Stimulated activated naive CD8-positive, alpha-beta T cell treated with anti-CD3 and anti-CD28 coated beads, Interleukin-15, amount 100 ng/mL, for 72 hours (primary cell): ENCODE data around the gene SDCCAG8.

Source experiments
- ATAC-seq: fragments of 150-1000 bp; cut with Tn5 transposase; 2 replicates; pipeline ENCODE4 v1.10.0; 2021; ENCODE audit warnings: mild to moderate bottlenecking, moderate library complexity
- DNase-seq, 2 donors: peaks; one replicate each; pipeline ENCODE4 v3.0.0; 2021 to 2022
- H3K27ac Mint-ChIP-seq, 2 donors: one replicate each; pipeline ENCODE4 v1.8.0; 2022; ENCODE audit warnings: mild to moderate bottlenecking in 2 of 2, mixed read lengths in 2 of 2, moderate library complexity in 2 of 2
- H3K27me3 Mint-ChIP-seq: one replicate; pipeline ENCODE4 v1.8.0; 2022; ENCODE audit warnings: mixed read lengths
- H3K4me1 Mint-ChIP-seq: one replicate; pipeline ENCODE4 v1.8.0; 2022; ENCODE audit warnings: mild to moderate bottlenecking, mixed read lengths
- H3K4me3 Mint-ChIP-seq, 2 donors: one replicate each; pipeline ENCODE4 v1.8.0; 2022; ENCODE audit warnings: mild to moderate bottlenecking in 2 of 2, mixed read lengths in 2 of 2, moderate library complexity in 1 of 2
- H3K9me3 Mint-ChIP-seq, 2 donors: one replicate each; pipeline ENCODE4 v1.8.0; 2022; ENCODE audit warnings: mixed read lengths in 2 of 2

The SDCCAG8 gene

DNA sequence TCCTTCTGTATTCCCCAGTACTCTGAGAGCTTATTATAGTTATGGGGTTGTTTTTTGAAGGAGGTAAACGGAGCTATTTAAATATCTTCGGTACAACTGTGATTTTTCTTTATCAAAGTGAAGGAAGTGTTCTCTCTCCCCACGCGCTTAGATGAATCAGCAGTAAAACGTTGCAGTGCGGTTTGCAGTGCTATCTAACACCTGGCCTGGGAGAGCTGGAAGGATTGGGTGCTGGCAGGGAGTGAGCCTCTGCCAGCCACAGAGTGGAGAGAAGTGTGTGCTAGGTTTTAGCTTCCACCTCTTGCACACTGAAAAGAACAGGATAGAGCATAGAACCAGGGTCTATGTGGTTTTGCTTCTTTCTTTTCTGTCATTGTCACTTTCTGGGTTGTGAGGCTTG is 165.9 kb downstream of the SDCCAG8 start:
- H3K27ac Mint-ChIP-seq, result peak overlapping the region in 1 of 2 donors; percentile 35
- no peaks in the 10 kb centered on the region for H3K27me3 Mint-ChIP-seq
- H3K9me3 Mint-ChIP-seq, result no peaks in the 10 kb centered on the region
- H3K4me3 Mint-ChIP-seq, result peak overlapping the region; percentile 50 to 52
- peaks cover 26% of the 10 kb centered on the region for H3K4me1 Mint-ChIP-seq
- ATAC-seq (peak; percentile 100), DNase-seq (peak; percentile 31 to 61)

DNA sequence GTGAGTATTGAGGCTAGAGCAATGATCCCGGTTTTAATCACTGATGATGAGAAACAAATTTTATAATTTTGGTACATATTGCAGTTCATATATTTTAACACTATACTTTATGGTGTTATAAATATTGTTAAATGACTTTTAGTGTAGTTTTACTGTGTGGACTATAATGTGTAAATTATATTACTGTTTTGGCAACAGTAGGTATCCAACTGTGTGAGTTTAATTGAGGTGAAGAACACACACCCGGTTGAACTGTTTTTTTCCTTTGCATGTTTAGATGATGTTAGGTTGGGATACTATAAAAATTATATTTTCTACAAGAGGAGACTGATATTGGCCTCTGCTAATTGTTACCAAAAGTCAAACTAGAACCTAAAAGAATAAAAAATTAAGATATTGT is 166.5 kb downstream of the SDCCAG8 start:
- H3K9me3 Mint-ChIP-seq, result no peaks in the 10 kb centered on the region
- H3K4me3 Mint-ChIP-seq, result peak overlapping the region; percentile 50 to 52
- peaks cover 26% of the 10 kb centered on the region for H3K4me1 Mint-ChIP-seq
- ATAC-seq (no peak), DNase-seq (no peak)
- no peaks in the 10 kb centered on the region for H3K27me3 Mint-ChIP-seq
- H3K27ac Mint-ChIP-seq, result no peak overlapping the region

DNA sequence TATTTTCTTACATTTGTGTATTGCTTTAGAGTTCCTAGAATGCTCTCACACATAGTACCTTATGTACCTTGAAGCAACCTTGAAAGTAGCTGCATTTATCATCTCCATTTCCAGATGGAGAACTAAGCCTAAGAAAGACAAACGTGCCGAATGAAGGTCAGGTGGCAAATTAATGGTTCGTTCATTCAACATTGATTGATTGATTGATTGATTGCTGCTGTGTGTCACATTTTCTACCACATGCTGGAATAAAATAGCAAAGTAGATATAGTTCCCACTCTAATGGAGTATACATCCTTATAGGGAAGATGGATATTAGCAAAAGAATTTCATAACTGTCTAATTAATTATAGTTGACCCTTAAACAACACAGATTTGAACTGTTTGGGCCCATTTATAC is 172.2 kb downstream of the SDCCAG8 start:
- no peak for DNase-seq
- H3K27me3 Mint-ChIP-seq, result no peaks in the 10 kb centered on the region
- no peaks in the 10 kb centered on the region for H3K9me3 Mint-ChIP-seq
- no peak for ATAC-seq
- no peaks in the 10 kb centered on the region for H3K4me1 Mint-ChIP-seq
- no peak overlapping the region for H3K4me3 Mint-ChIP-seq
- no peak overlapping the region for H3K27ac Mint-ChIP-seq

DNA sequence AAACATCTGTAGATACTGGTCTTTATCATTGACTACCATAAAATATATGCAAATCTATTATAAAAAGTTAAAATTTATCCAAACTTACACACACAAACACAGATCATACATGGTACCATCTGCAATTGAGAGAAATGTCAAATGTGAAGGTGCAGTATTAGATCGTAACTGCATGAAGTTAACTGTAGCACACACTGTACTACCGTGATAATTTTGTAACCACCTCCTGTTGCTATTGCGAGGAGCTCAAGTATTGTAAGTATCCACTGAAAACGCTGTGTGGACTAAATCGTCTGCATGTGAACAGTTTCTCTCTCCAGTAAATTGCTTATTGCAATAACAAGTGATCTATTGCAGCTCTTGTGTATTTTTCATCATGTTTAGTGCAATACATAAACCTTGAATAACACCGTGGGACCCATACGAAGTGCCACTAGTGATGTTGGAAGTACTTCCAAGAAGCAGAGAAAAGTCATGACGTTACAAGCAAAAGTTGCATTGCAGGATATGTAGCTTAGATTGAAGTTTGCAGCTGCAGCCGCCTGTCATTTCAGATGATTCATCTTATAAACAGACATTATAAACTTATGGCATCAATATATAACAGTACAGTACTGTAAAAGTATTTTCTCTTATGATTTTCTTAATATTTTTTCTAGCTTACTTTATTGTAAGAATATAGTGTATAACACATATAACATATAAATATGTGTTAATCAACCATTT is 172.9 kb downstream of the SDCCAG8 start:
- no peak for DNase-seq
- H3K9me3 Mint-ChIP-seq, result no peaks in the 10 kb centered on the region
- ATAC-seq, result no peak

DNA sequence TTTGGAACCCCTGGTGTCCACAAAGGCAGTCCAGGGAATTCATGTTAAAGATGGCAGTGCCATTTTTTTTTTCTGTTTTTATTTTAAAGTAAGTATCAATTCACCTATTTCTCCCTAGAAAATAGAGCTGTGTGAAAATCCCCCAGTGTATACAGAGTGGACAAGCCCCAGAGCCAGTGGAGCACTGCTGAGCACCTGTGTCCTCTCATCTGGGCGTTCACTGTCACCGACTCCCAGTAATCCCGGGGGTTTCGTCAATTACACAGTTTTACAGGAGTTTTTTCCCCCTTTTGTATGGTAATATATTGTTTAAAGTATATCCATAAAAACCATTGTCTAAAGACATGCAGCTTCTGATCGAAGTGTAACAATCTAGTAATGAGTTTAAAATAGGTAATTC is 175.8 kb downstream of the SDCCAG8 start:
- H3K4me3 Mint-ChIP-seq, result no peak overlapping the region
- ATAC-seq (no peak), DNase-seq (no peak)
- no peaks in the 10 kb centered on the region for H3K9me3 Mint-ChIP-seq
- no peaks in the 10 kb centered on the region for H3K27me3 Mint-ChIP-seq
- H3K27ac Mint-ChIP-seq, result no peak overlapping the region
- H3K4me1 Mint-ChIP-seq, result no peaks in the 10 kb centered on the region

More for the DNA sequence above, 172.9 kb downstream of the SDCCAG8 start:
- no peaks in the 10 kb centered on the region for H3K4me1 Mint-ChIP-seq
- no peak overlapping the region for H3K27ac Mint-ChIP-seq
- H3K4me3 Mint-ChIP-seq, result no peak overlapping the region
- no peaks in the 10 kb centered on the region for H3K27me3 Mint-ChIP-seq

DNA sequence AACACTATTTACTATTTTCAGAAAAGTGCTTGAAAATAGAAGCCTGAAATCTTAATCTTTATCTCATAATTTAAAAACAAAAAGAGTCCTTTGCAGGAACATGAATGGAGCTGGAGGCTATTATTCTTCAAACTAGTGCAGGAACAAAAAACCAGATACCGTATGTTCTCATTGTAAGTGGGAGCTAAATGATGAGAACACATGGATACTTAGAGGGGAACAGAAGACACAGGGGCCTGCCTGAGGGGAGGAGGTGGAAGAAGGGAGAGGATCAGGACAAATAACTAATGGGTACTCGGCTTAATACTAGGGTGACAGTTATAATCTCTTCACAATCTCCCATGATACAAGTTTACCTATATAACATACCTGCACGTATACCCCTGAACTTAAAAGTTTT is 176.3 kb downstream of the SDCCAG8 start:
- Mint-ChIP-seq H3K4me1 (no peaks in the 10 kb centered on the region), H3K27ac (no peak overlapping the region), H3K9me3 (no peaks in the 10 kb centered on the region), H3K4me3 (no peak overlapping the region), H3K27me3 (no peaks in the 10 kb centered on the region)
- no peak for DNase-seq
- no peak for ATAC-seq

DNA sequence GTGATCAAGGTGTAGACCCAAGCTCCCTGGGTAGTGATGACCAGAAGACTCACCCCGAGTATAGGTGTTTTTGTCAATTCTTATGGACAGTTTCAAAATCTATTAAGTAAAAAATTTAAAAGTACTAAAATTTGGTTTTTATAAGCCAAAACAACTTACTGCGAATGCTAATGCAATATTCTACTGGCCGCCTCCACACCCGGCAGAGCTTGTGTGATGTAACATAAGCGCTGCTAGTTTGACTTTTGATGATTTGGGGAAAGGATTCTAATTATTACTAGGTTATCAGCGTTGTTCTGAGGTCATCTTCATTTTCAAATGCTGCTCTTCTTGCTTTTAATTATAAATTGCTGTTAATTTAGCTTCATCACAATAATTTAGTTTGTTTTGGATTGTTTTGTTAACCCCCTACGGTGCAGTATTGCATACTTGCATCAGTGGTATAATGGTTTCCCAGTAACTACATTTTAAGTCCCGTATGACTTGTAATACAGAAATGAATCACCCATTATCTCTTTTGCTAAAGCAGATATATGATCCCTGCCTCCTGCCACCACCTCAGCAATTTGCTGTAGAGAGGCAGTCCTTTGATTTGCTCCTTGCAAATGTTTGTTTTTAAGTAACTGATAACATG is 178.0 kb downstream of the SDCCAG8 start:
- no peaks in the 10 kb centered on the region for H3K9me3 Mint-ChIP-seq
- no peak for ATAC-seq
- H3K27ac Mint-ChIP-seq, result no peak overlapping the region
- DNase-seq, result no peak
- no peaks in the 10 kb centered on the region for H3K4me1 Mint-ChIP-seq
- H3K27me3 Mint-ChIP-seq, result no peaks in the 10 kb centered on the region
- no peak overlapping the region for H3K4me3 Mint-ChIP-seq

DNA sequence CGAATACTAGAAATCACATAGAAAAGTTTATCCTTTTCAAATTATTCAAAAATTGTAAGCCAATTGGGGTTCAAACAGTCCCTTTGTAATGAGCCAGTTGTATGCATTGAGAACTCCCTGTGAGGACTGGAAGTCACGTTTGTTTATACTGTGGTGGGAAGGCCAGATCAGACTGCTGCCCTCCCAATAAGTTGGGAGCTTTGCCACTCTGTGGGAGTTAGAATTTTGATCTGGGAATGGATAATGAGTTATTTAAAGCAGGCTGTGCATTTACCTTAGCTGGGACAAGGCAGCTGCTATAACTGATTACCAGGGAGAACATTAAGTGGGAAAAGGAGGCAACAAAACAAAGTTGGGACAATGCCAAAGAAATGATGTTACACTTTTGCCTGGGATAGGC is 178.8 kb downstream of the SDCCAG8 start:
- no peak for ATAC-seq
- no peak overlapping the region for H3K4me3 Mint-ChIP-seq
- H3K27me3 Mint-ChIP-seq, result no peaks in the 10 kb centered on the region
- H3K27ac Mint-ChIP-seq, result no peak overlapping the region
- H3K9me3 Mint-ChIP-seq, result no peaks in the 10 kb centered on the region
- DNase-seq, result no peak
- H3K4me1 Mint-ChIP-seq, result no peaks in the 10 kb centered on the region

DNA sequence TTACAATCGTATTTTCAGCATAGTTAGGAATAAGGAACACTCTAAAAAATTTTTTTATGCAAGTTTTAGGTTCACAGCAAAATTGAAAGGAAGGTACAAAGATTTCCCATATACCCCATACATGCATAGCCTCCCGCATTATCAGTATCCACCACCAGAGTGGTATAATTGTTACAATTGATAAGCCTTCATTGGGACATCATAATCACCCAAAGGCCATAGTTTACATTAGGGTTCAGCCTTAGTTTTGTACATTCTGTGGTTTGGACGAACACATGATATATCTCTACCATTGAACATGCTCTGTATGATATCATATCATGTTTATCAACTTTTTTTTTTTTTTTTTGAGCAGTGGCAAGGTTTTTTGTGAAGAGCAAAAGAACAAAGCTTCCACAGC is 180.0 kb downstream of the SDCCAG8 start:
- Mint-ChIP-seq H3K27me3 (no peaks in the 10 kb centered on the region), H3K4me1 (no peaks in the 10 kb centered on the region), H3K9me3 (no peaks in the 10 kb centered on the region), H3K27ac (no peak overlapping the region), H3K4me3 (no peak overlapping the region)
- DNase-seq (no peak), ATAC-seq (no peak)

DNA sequence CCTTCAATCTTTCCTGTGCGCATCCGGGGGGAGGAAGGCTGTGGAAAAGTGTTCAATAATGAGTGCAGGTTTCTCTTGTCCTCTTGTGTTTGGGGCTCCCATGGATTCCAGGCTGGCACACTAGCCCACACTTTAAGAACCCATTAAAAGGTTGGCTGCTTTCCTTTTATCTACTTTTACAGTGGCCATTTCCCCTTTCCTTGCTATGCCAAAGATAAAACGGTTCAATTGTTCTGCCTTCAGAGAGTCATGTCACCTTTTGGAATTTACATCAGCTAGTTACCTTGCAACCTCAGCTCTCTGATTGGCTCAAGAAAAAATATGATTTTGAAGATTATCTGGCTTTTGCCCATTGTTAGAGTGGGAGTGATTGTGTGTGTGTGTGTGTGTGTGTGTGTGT is 182.3 kb downstream of the SDCCAG8 start:
- no peak overlapping the region for H3K4me3 Mint-ChIP-seq
- H3K27ac Mint-ChIP-seq, result no peak overlapping the region
- H3K9me3 Mint-ChIP-seq, result no peaks in the 10 kb centered on the region

DNA sequence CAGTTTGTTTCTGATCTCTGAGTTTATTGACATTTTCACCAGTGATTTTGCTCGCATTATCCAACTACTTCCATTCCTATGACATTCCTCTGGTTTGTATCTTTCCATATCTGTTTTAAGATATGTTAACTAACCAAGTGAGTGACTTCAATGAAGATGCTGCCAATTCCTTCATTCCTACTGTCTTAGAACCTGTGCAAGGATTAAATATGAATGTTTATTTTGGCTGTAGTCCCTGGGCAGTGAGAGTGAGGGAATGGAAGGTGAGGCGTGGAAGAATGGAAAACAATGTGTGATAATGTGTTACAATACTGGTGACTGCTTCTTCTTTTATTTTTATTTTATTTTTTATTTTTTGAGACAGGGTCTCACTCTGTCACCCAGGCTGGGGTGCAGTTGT is 183.0 kb downstream of the SDCCAG8 start:
- Mint-ChIP-seq H3K27ac (no peak overlapping the region), H3K4me1 (no peaks in the 10 kb centered on the region), H3K4me3 (no peak overlapping the region), H3K9me3 (no peaks in the 10 kb centered on the region), H3K27me3 (no peaks in the 10 kb centered on the region)
- ATAC-seq (no peak), DNase-seq (no peak)

More for the DNA sequence above, 182.3 kb downstream of the SDCCAG8 start:
- ATAC-seq, result no peak
- H3K27me3 Mint-ChIP-seq, result no peaks in the 10 kb centered on the region
- H3K4me1 Mint-ChIP-seq, result no peaks in the 10 kb centered on the region
- DNase-seq, result no peak

DNA sequence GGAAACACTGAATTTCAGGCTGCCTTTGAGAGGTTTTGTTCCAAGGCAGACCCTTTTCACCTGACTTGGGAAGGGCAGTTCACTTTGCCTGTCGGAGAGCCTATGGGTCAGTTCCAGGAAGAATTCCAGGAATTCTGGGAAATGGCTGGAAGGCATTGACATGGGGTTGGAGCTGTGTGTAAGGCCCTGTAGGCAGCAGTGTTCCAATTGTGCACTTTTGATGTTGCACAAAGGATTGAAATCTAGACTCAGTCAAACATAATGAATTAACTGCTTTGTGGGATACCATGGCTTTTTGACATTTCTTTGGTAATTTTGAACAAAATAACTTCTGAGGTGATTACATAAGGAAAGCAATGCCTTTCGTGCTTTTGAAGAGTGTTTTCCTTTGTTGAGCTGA is 184.6 kb downstream of the SDCCAG8 start:
- Mint-ChIP-seq H3K9me3 (no peaks in the 10 kb centered on the region), H3K4me3 (no peak overlapping the region), H3K27ac (no peak overlapping the region), H3K27me3 (no peaks in the 10 kb centered on the region), H3K4me1 (no peaks in the 10 kb centered on the region)
- ATAC-seq, result no peak
- DNase-seq, result no peak

DNA sequence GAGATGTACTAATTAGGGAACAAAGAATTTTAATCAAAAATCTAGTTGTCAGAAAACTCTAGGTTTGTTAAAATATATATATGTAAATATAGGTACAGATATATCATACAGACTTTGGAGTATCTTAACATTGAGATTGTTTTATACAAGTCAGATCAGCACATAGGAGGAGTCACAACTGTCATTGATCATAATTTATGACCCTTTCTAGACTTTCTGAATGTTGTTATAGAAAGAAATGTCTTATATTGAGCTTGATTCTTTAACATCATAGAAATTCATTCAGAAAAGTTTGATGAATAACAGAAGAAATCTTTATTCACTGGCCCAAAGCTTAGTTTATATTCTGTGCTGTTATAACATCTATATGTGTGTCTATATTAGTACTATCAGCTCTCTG is 185.8 kb downstream of the SDCCAG8 start:
- no peak overlapping the region for H3K27ac Mint-ChIP-seq
- DNase-seq (no peak), ATAC-seq (no peak)
- no peaks in the 10 kb centered on the region for H3K27me3 Mint-ChIP-seq
- H3K4me1 Mint-ChIP-seq, result no peaks in the 10 kb centered on the region
- no peak overlapping the region for H3K4me3 Mint-ChIP-seq
- H3K9me3 Mint-ChIP-seq, result no peaks in the 10 kb centered on the region

DNA sequence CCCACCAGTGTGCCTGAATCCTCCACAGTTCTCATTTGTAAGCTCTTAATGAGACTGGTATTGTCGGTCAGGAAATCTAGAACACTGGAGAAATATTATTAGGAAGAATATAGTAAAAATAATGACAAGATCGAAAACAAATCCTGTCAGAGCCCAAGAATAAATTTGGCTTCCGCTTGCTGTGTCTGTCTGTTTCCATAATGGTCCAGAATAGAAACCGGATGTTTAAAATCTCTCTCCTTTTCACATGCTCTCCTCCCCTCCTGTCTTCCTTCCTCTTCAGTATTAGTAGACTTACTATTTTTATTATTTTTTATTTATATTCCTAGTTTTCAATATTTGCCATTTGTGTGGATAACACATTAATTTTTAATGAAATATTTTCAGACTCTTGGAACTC is 187.7 kb downstream of the SDCCAG8 start:
- no peak for ATAC-seq

DNA sequence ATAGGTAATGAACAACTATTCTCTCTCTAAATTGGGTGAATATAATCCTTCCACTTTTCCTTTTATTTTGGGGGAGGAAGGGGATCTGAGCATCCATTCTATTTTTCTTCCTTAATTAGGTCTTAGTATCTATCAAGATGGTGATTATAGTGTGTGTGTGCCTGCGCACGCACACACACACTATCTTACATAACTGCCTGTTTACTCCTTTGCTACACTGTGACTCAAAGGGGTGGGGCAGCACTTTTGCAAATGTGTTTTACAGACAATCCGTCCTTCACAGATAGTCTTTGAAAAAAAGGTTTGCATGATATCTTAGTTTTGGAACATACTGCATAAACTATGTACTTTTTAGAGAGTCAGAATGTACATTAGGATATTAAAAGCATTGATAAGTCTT is 191.5 kb downstream of the SDCCAG8 start:
- no peaks in the 10 kb centered on the region for H3K4me1 Mint-ChIP-seq
- H3K27me3 Mint-ChIP-seq, result no peaks in the 10 kb centered on the region
- H3K9me3 Mint-ChIP-seq, result no peaks in the 10 kb centered on the region
- no peak for ATAC-seq
- H3K4me3 Mint-ChIP-seq, result no peak overlapping the region
- H3K27ac Mint-ChIP-seq, result no peak overlapping the region
- no peak for DNase-seq

More for the DNA sequence above, 187.7 kb downstream of the SDCCAG8 start:
- DNase-seq, result no peak
- H3K4me1 Mint-ChIP-seq, result no peaks in the 10 kb centered on the region
- no peaks in the 10 kb centered on the region for H3K27me3 Mint-ChIP-seq
- H3K27ac Mint-ChIP-seq, result no peak overlapping the region
- H3K9me3 Mint-ChIP-seq, result no peaks in the 10 kb centered on the region
- H3K4me3 Mint-ChIP-seq, result no peak overlapping the region

DNA sequence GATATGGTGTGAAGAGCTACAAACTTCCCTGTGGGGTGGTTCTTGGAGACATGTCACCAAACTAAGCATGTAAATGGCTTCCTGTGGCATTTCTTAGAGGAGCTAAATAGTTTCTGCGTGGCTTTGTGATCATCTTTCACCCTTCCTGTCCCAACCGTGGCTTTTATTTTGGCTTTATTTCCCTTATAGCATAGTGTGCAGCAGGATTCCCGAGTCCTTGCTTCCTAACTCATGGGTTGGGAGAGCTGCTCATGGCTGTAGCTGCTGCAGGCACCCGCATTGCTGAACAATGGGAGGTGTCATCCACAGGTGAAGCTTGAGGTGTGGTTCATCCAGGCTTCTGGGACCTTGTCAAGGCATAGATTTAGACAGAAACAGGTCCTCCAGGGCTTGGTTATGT is 192.0 kb downstream of the SDCCAG8 start:
- DNase-seq (no peak), ATAC-seq (no peak)
- Mint-ChIP-seq H3K4me1 (no peaks in the 10 kb centered on the region), H3K27me3 (no peaks in the 10 kb centered on the region), H3K4me3 (no peak overlapping the region), H3K27ac (no peak overlapping the region), H3K9me3 (no peaks in the 10 kb centered on the region)

DNA sequence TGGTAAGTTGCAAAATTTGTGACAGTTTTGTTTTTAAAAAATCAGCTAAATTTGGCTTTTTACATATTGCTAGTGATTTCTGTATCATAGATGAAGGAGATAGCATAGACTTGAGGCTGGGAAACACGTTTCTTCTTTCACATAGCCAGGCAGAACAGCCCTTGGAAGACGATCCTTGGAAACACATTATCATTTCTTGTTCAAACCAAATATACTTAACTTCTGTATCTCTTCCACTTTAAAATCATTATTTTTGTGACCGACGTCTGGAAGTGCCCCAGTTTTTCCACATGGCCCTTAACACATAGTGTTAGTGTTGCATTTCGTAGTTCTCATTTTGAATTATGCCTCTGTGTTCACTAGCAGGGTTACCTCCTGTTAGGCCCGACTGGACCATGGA is 193.5 kb downstream of the SDCCAG8 start:
- Mint-ChIP-seq H3K4me3 (no peak overlapping the region), H3K9me3 (no peaks in the 10 kb centered on the region), H3K4me1 (no peaks in the 10 kb centered on the region), H3K27me3 (no peaks in the 10 kb centered on the region), H3K27ac (no peak overlapping the region)
- ATAC-seq (no peak), DNase-seq (no peak)
